Ascending aorta (tissue), 2 donors: Measurements from ENCODE around the gene IVD. TPM values are rescaled to one million over a fixed set of nuclear protein-coding genes. Genes with fewer than 3 reads are reported as not detected.

Experiments used
- DNase-seq, 2 donors: peaks; one replicate each; pipeline ENCODE4 v3.0.0-alpha.2; 2019; ENCODE audit warnings: low spot score in 2 of 2
- H3K27ac ChIP-seq, 2 donors: fragments of 200-600 bp; sonication (generic); one replicate each; pipeline ENCODE4 v1.5.1; 2016 to 2017; ENCODE audit warnings: mild to moderate bottlenecking in 1 of 2
- H3K27me3 ChIP-seq: fragments of 200-600 bp; sonication (generic); one replicate; pipeline ENCODE4 v1.5.1; 2017
- H3K36me3 ChIP-seq, 2 donors: fragments of 200-600 bp; sonication (generic); one replicate each; pipeline ENCODE4 v1.5.1; 2016
- H3K4me1 ChIP-seq, 2 donors: fragments of 200-600 bp; sonication (generic); one replicate each; pipeline ENCODE4 v1.5.1; 2016 to 2017; ENCODE audit warnings: mild to moderate bottlenecking in 1 of 2
- H3K4me3 ChIP-seq, 2 donors: fragments of 200-600 bp; sonication (generic); one replicate each; pipeline ENCODE4 v1.5.1; 2016 to 2017; ENCODE audit warnings: mild to moderate bottlenecking in 1 of 2
- H3K9me3 ChIP-seq, 2 donors: fragments of 200-600 bp; sonication (generic); one replicate each; pipeline ENCODE4 v1.5.1; 2016
- CTCF ChIP-seq, 3 experiments: fragments of 200-600 bp in 2 of 3; fragments of 450-650 bp in 1 of 3; sonication (generic) in 2 of 3; IDR thresholded peaks; one replicate each; pipeline ENCODE4 v1.5.1; 2016 to 2019; ENCODE audit warnings: antibody characterized with exemption in 3 of 3, mild to moderate bottlenecking in 1 of 3, moderate library complexity in 1 of 3
- intact Hi-C: fragments of 100-400 bp; cut with DNase I; formaldehyde crosslinking; loops from one replicate; pipeline ENCODE4 v1.15.1; 2023
- total RNA-seq: library from RNA; depleted of rRNA; stranded (reverse); fragments of >200 nt; gene quantifications from one replicate; pipeline ENCODE4 v1.1.0, GENCODE V29; 2016

IVD gene
- total RNA-seq, 1 donor from 2014 or later: 39.5 TPM

GRCh38 chr15:40367686-40368611 lies 37.6 kb upstream of the IVD start:
- Histone ChIP-seq H3K27ac (peak overlapping the region in 1 of 2 donors; percentile 24), H3K4me3 (peak overlapping the region; percentile 41 to 61), H3K4me1 (peaks cover 10 to 17% of the 10 kb centered on the region in 2 donors), H3K27me3 (no peaks in the 10 kb centered on the region), H3K36me3 (no peaks in the 10 kb centered on the region), H3K9me3 (no peaks in the 10 kb centered on the region)
- intact Hi-C loops: loop anchor here (1.0 to 5.0 kb wide), 3 partner anchors 39 to 86 kb away; partner anchors contain the start of genes ANKRD63, INAFM2 and IVD
- DNase-seq: peak; percentile 67 to 91
- peak; percentile 84 to 98 (median 85) for TF ChIP-seq CTCF (IDR thresholded peaks at IDR 0.05)

GRCh38 chr15:40368719-40369473 lies 36.7 kb upstream of the IVD start:
- Histone ChIP-seq H3K4me3 (no peak overlapping the region), H3K27me3 (no peaks in the 10 kb centered on the region), H3K36me3 (no peaks in the 10 kb centered on the region), H3K4me1 (peaks cover 10 to 17% of the 10 kb centered on the region in 2 donors), H3K9me3 (no peaks in the 10 kb centered on the region), H3K27ac (no peak overlapping the region)
- no peak for TF ChIP-seq CTCF (IDR thresholded peaks at IDR 0.05)
- intact Hi-C loops: loop anchor here (1.0 to 5.0 kb wide), 3 partner anchors 38 to 87 kb away; partner anchors contain the start of genes ANKRD63, INAFM2 and IVD
- DNase-seq: no peak

GRCh38 chr15:40369474-40369869 lies 36.1 kb upstream of the IVD start:
- Histone ChIP-seq H3K4me3 (no peak overlapping the region), H3K27ac (no peak overlapping the region), H3K27me3 (no peaks in the 10 kb centered on the region), H3K36me3 (no peaks in the 10 kb centered on the region), H3K9me3 (no peaks in the 10 kb centered on the region), H3K4me1 (peaks cover 10 to 17% of the 10 kb centered on the region in 2 donors)
- intact Hi-C loops: loop anchor here (5.0 kb wide), 2 partner anchors 38 to 87 kb away; partner anchors contain the start of genes ANKRD63 and IVD
- no peak for TF ChIP-seq CTCF (IDR thresholded peaks at IDR 0.05)
- DNase-seq: no peak

GRCh38 chr15:40369971-40370370 lies 35.6 kb upstream of the IVD start:
- Histone ChIP-seq H3K36me3 (no peaks in the 10 kb centered on the region), H3K27me3 (no peaks in the 10 kb centered on the region), H3K9me3 (no peaks in the 10 kb centered on the region), H3K27ac (no peak overlapping the region), H3K4me3 (no peak overlapping the region), H3K4me1 (peaks cover 10 to 17% of the 10 kb centered on the region in 2 donors)
- no peak for TF ChIP-seq CTCF (IDR thresholded peaks at IDR 0.05)
- DNase-seq: no peak
- intact Hi-C loops: loop anchor here (5.0 kb wide), 2 partner anchors 37 to 88 kb away; partner anchors contain the start of genes ANKRD63 and IVD

- TF ChIP-seq CTCF (IDR thresholded peaks at IDR 0.05): no peak
These were observed 32.6 kb upstream of the IVD start for GRCh38 chr15:40372981-40373380.

More at GRCh38 chr15:40372981-40373380, 32.6 kb upstream of the IVD start:
- no peaks in the 10 kb centered on the region for H3K27me3 ChIP-seq
- no peaks in the 10 kb centered on the region for H3K9me3 ChIP-seq
- no peak for DNase-seq
- no peaks in the 10 kb centered on the region for H3K36me3 ChIP-seq
- no peak overlapping the region for H3K4me3 ChIP-seq
- intact Hi-C loops: no loop called here
- peaks cover 0 to 6% of the 10 kb centered on the region in 2 donors for H3K4me1 ChIP-seq
- H3K27ac ChIP-seq: no peak overlapping the region
